Measurements from ENCODE around the gene NAV3.

DNA sequence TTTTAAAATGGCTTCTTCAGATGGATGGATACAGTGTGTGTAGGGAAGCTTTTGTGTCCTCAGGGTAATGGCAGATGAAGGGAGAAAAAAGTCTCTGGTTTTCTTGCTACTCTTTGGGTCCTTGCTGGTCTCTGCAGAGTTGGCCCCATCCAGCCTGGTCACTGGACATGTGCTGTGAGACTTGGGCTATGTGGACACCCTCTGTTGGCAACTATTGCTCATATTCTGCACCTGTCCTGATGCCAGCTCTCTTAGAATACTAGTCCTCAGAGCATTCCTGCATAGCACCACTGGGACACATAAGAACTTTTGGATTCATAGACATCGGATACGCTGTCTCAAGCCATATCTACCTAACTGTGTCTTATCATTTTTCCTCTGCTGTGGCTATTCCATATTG is 20.0 kb downstream of the NAV3 start:
- TF ChIP-seq, protein P1, sequence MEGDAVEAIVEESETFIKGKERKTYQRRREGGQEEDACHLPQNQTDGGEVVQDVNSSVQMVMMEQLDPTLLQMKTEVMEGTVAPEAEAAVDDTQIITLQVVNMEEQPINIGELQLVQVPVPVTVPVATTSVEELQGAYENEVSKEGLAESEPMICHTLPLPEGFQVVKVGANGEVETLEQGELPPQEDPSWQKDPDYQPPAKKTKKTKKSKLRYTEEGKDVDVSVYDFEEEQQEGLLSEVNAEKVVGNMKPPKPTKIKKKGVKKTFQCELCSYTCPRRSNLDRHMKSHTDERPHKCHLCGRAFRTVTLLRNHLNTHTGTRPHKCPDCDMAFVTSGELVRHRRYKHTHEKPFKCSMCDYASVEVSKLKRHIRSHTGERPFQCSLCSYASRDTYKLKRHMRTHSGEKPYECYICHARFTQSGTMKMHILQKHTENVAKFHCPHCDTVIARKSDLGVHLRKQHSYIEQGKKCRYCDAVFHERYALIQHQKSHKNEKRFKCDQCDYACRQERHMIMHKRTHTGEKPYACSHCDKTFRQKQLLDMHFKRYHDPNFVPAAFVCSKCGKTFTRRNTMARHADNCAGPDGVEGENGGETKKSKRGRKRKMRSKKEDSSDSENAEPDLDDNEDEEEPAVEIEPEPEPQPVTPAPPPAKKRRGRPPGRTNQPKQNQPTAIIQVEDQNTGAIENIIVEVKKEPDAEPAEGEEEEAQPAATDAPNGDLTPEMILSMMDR (IDR thresholded peaks at IDR 0.05): no peak
- no peak for TF ChIP-seq EZH2 (IDR thresholded peaks at IDR 0.05; ENCODE audit: borderline replicate concordance, insufficient read depth, low read depth, low read length, poor library complexity, severe bottlenecking)
